GM21360 (cell line): ENCODE data around the gene EGLN1.
"Not testable (repeated sequence)": the region's sequence is repeated elsewhere in the genome, so short reads cannot be mapped to it uniquely, and the experiment has no call there.

Source experiments
- ATAC-seq: cut with Tn5 transposase; IDR thresholded peaks from one replicate; pipeline ENCODE4 v1.9.1; 2021; ENCODE audit warnings: mild to moderate bottlenecking, moderate library complexity; ENCODE audit not compliant: unreplicated experiment

The EGLN1 gene

GRCh38 chr1:231421971-231422797 is at the start of gene EGLN1:
TSS of gene EGLN1 (minus strand) at chr1:231422287. CDS start at chr1:231421888, 399 bp downstream.
- ATAC-seq, result peak; percentile 68

GRCh38 chr1:231471500-231471899 is 49.4 kb upstream of the EGLN1 start:
- not testable (repeated sequence) for ATAC-seq

- not testable (repeated sequence) for ATAC-seq
Observed at GRCh38 chr1:231471027-231471426, 48.9 kb upstream of the EGLN1 start.

DNA sequence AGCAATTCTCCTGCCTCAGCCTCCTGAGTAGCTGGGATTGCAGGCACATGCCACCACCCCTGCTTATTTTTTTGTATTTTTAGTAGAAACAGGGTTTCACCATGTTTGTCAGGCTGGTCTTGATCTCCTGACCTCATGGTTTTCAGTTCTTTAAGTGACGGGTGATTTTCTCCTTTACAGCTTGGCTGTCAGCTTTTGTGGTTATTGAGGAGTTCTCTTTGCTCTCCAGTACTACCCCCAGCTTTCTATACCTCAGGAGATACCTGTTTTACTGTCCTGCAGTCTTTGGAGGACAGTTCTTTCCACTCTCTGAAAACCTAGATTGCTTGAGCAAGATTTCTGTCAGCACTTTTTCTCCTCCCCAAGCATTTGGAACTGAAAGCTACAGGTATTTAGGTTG is 45.9 kb upstream of the EGLN1 start:
- ATAC-seq, result no peak

GRCh38 chr1:231465051-231465450 is 43.0 kb upstream of the EGLN1 start:
- no peak for ATAC-seq

DNA sequence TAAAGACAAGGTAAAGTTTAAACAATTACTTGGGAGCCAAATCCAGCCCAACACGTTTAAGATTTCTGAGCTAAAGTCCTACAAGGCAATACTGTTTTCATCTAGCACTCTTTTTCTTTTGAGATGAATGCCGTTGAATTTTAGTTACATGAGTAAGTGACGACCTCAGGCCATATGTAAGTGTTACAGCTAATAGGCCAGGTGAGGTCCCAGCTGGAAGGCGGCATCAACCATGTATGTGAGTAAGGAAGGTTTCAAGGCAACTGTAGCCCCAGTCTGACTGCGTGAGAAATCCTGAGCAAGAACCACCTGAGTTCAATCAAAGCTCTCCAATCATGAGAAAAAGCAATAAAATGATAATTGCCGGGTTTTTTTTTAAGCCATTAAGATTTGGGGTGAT is 41.5 kb upstream of the EGLN1 start:
- ATAC-seq, result no peak

DNA sequence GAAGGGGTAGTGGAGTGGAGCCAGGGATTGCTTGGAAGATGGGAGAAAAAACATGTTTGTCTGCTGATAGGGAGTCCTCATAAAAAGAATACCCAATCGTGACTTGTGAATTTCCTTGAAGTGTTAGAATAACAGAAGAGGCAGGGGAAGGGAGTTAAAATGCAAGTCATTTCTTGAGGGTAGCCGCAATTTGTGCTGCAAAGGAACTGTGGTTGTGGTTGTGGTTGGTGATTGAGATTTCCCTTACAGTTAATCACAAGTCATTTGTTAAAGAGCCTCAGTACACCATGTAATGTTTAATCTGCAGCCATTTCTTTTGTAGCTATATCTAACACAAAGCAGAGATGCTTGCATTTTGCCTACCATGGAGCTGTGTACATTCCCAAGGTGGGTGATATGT is 38.5 kb upstream of the EGLN1 start:
- ATAC-seq, result no peak

GRCh38 chr1:231459438-231459837 is 37.4 kb upstream of the EGLN1 start:
- not testable (repeated sequence) for ATAC-seq

DNA sequence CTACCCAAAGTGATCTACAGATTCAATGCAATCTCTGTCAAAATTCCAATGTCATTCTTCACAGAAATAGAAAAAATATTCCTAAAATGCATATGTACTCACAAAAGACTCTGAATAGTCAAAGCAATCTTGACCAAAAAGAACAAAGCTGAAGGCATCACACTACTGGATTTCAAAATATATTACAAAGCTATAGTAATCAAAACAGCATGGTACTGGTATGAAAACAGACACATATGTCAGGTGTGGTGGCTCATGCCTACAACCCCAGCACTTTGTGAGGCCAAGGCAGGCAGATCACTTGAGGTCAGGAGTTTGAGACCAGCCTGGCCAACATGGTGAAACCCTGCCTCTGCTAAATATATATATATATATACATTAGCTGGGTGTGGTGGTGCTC is 35.9 kb upstream of the EGLN1 start:
- not testable (repeated sequence) for ATAC-seq

DNA sequence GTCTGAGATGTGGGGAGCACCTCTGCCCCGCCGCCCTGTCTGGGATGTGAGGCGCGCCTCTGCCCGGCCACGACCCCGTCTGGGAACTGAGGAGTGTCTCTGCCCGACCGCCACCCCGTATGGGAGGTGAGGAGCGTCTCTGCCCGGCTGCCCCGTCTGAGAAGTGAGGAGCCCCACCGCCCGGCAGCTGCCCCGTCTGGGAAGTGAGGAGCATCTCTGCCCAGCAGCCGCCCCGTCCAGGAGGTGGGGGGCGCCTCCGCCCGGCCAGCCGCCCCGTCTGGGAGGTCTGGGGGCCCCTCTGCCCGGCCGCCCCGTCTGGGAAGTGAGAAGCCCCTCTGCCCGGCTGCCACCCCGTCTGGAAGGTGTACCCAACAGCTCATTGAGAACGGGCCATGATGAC is 32.0 kb upstream of the EGLN1 start:
- ATAC-seq, result not testable (repeated sequence)

DNA sequence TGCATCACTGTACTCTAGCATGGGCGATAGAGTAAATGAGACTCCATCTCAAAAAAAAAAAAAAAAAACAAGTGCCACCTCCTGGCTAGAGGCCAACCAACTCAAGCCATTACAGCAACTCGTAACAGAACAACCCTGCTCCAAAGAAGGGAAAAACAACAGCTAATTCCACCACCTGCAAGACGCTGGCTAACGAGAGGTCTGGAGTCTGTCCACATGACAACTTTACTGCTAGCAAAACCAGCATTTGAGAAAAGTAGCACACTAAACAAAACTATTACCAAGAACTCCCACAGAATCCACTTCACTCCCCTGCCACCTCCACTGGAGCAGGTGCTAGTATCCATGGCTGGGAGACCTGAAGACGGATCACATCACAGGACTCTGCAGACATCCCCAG is 24.1 kb upstream of the EGLN1 start:
- ATAC-seq, result no peak

- ATAC-seq, result no peak
Observed at GRCh38 chr1:231444059-231444458, 22.0 kb upstream of the EGLN1 start.

GRCh38 chr1:231443363-231443762 is 21.3 kb upstream of the EGLN1 start:
- no peak for ATAC-seq

GRCh38 chr1:231442735-231443134 is 20.6 kb upstream of the EGLN1 start:
- ATAC-seq, result no peak

DNA sequence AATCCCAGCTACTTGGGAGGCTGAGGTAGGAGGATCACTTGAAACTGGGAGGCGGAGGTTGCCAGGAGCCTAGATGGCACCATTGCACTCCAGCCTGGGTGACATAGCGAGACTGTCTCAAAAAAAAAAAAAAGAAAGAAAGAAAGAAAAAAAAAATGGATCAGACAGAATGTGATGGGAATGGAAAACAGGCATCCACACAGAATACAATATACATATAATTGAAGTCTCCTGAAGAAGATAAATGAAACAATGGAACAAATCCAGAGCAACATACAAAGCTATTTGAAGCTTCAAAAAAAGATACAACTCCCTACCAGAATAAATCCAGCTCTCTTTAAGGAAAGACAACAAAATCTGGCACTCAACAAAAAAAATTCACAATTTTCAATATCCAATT is 10.9 kb upstream of the EGLN1 start:
- no peak for ATAC-seq

GRCh38 chr1:231431665-231432415 is 9.8 kb upstream of the EGLN1 start:
- ATAC-seq, result no peak

GRCh38 chr1:231430678-231431352 is 8.7 kb upstream of the EGLN1 start:
- ATAC-seq, result not testable (repeated sequence)

DNA sequence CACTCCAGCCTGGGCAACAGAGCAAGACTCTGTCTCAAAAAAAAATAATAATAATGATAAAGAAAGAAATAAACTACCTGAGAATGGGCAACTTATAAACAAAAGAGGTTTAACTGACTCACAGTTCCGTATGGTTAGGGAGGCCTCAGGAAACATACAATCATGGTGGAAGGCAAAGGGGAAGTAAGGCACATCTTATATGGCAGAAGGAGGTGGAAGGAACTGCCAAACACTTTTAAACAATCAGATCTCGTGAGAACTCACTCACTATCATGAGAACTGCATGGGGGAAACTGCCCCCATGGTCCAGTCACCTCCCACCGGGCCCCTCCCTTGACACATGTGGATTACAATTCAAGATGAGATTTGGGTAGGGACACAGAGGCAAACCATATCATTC is 6.3 kb upstream of the EGLN1 start:
- ATAC-seq, result no peak

DNA sequence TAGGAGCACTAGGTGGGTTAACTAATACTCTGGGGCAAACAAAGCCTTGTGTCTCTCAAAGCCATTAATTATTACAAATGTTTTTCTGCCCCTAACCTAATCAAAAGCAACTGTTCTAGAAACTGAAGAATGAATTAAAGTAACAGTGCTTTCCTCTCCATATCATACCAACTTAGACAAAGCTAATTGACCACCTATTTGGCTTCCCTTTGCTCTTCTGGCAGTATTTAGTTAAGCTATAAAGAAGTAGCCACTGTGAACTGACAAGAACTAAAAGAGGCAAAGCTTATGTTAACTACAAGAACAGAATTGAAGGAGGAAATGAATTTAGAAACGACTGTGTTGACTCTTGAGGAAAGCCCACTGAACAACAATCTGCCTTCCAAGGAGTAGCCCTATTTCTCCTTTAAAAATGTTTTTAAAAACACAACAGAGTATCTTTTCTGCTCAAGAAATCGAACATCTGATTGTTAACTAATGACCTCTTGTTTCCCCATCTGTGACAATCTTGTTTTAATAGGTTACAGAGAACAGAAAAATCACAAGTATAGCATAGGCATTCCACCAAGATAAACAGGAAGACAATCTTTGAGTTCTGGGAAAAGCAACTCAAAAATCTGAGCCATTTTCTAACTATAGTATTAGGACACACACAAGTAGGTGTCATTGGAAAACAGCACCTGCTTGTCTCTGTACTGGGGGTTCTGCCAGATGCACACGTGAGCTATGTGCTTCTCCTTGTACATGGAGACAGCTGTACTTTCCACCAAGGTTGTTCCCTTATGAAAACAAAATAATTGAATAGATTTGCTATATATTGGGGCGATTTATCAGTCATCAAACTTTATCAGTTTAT is 3.1 kb upstream of the EGLN1 start:
- no peak for ATAC-seq

- no peak for ATAC-seq
Observed at GRCh38 chr1:231423648-231424047, 1.6 kb upstream of the EGLN1 start.
